NCI-H82 treated with DMSO at 0.1 percent for 48 hours (cell line): ENCODE measurements around the gene SHANK3.
"Not testable (repeated sequence)": the region's sequence is repeated elsewhere in the genome, so short reads cannot be mapped to it uniquely, and the experiment has no call there.

Experiments
- DNase-seq: peaks from one replicate; lab custom pipeline; 2025; ENCODE audit not compliant: unreplicated experiment; lab: John Stamatoyannopoulos, UW

SHANK3 gene

GRCh38 chr22:50653256-50653655 is 19.4 kb upstream of the SHANK3 start:
- DNase-seq = no peak

GRCh38 chr22:50654664-50655063 is 18.0 kb upstream of the SHANK3 start:
- DNase-seq = not testable (repeated sequence)

GRCh38 chr22:50656122-50657070 is 16.2 kb upstream of the SHANK3 start:
- DNase-seq = no peak

DNA sequence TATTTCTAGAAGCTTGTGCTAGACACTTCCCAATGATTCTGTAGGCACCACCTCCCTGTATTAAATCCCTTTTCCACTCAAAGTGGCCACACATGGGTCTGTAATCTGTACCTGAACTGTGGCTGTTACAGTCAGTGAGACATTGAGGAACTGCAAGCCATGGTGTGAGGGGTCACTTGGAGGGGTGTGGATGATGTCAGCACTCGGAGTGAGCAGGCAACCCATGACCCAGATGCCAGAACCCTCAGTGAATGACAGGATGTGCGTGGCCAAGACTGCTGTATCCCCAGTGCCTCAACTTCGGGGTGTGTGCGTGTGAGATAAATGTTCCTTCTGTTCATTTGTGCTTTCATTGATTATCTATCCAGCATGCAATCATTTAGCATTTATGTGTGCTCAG is 14.7 kb upstream of the SHANK3 start:
- DNase-seq = no peak

- DNase-seq = not testable (repeated sequence)
Measured at GRCh38 chr22:50659711-50660110, 12.9 kb upstream of the SHANK3 start.

- no peak for DNase-seq
Measured at GRCh38 chr22:50660306-50660705, 12.3 kb upstream of the SHANK3 start.

DNA sequence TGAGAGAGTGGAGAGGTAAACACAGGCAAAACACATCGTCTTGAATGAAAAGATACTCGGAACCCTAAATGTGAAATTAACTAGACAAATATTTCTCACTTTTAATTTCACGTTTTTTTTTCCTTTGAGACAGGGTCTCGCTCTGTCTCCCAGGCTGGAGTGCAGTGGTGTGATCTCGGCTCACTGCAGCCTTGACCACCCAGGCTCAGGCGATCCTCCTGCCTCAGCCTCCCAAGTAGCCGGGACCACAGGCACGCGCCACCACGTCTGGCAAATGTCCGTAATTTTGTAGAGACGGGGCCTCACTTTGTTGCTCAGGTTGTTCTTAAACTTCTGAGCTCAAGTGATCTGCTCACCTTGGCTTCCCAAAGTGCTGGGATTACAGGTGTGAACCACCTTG is 7.4 kb upstream of the SHANK3 start:
- DNase-seq = no peak

DNA sequence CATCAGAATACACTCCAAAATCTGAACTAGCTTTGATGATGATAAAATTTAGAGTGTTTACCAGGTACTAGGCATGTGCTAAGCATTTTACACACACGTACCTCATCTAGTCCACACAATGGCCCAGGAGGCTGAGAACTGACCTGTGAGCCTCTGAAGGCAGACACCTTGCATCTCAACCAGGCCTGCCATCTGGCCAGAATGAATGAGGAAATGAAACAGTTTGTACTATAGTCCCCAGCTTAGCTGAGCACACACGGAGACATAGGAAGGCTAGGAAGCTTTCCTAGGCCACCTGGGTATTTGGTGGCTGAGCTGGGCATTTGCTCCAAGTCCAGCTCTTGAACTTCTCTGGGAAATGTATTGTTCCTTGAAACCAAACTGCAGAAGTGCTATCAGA is 6.9 kb upstream of the SHANK3 start:
- DNase-seq = no peak

DNA sequence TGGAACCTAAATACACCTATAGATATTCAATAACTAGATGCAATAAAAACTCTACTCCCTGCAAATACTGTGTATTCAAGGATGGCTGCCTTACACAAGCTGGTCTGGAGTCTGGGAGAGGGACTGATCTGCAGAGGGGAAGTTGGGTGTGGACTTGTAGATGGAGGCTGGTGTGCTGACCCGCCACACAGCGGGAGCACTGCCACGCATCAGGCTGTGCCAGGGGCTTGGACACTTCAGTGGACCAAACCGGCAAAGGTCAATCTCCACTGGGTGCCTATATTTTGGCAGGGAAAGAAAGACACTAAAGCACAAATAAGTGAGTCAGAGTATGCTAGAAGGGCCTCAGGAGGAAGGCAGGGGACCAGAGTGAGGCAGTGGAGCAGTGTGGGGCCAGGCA is 2.1 kb upstream of the SHANK3 start:
- no peak for DNase-seq

GRCh38 chr22:50670914-50671538 is 1.6 kb upstream of the SHANK3 start:
- DNase-seq = no peak

- no peak for DNase-seq
Measured at GRCh38 chr22:50671641-50672040, 982 bp upstream of the SHANK3 start.

DNA sequence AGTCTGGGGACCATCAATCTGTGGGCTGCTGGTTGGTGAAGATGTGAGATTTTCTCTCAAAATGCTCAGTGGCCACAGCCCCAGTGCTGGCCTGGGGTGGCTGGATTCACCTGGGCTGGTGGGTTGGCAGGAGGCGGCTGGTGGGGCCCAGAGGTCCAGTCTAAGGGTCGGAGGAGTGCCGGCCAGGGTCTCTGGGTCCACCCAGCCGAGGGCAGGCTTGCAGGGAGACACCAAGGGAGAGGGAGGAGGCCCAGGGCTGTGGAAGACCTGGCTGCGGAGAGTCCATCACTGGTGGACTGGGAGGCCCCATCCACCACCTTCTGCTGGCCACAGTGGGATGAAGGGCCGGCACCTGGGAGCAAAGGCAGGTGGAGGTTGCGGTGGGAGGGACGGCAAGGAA is 582 bp upstream of the SHANK3 start:
- no peak for DNase-seq

GRCh38 chr22:50673231-50674129 is 857 bp downstream of the SHANK3 start:
- DNase-seq = no peak

DNA sequence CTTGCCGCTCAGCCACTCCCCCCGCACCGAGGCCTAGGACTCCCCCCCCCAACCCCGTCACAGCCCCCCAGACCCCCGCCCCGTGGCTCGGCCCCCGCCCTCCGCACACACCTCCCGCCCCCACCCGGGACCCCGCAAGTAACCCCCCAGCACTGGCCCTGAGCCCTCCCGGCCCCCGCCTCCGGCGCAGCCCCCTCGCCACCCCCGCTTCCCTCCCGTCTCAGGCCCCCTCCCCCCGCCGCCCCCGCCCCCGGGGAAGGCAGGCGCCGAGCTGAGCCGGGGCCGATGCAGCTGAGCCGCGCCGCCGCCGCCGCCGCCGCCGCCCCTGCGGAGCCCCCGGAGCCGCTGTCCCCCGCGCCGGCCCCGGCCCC is 1.5 kb downstream of the SHANK3 start:
- DNase-seq = no peak

GRCh38 chr22:50674606-50675552 is 2.3 kb downstream of the SHANK3 start:
- no peak for DNase-seq

GRCh38 chr22:50675553-50676179 is 3.0 kb downstream of the SHANK3 start:
- no peak for DNase-seq

DNA sequence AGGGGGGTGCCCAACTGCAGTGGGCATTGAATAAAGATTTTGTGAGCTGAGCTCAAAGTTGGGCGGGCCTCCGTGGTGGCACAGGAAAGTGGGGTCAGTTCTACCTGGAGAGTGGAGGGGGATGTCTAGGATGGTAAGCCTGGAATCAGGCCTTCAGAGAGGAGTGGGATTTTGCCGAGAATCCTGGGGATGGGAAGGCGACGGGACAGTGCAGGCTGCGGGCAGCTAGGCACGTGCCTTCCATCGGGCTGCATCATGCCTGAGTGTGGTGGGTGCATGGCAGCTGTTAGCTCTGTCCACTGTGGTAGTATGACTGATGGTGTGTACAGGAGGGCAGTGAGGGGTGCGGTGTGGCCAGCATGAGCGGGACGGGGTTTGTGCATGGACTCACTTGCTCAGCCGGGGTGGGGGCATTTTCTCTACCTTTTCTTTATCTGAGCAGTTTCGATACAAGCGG is 3.6 kb downstream of the SHANK3 start:
- DNase-seq = no peak

DNA sequence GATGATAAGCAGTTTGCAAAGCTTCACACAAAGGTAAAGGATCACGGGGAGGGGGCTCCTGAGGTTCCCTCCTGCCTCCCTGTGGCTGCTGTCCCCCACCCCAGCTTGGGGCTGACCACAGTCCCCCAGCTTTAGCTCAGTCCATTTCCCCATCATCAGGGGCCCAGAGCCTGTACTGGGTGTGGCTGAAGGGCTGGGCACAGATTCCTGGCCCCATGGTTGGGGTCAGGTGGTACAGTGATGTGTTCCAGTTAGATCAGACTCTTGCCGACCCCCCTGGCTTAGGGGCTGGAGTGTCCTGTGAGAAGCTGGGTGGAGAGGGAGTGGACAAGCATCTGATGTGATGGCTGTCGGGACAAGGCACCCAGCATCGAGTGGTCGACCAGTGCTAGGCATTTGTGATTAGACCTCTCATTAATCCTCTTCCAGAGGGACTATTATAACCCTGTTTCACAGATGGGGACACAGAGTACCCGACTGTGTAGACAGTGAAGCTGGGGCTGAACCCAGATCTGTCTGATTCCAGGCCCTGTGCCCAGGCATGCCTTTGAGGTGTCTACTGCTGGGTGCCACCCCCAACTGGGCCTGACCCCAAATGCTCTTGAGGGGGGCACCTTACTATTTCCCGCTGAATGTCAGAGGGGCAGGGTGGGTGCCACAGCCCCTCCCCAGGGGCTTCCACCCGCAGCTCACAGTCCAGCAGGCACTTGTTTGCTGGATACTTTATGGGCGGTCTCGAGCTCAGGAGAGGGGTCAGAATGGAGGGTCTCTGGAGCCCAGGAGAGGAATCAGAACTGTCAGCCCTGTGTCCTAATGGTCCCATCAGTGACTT is 4.3 kb downstream of the SHANK3 start:
- no peak for DNase-seq
